Liver (tissue), 3 donors: ENCODE measurements around the gene ZNF594.

ENCODE experiments used
- ATF3 ChIP-seq: IDR thresholded peaks from 2 replicates; pipeline ENCODE4 v1.6.1; 2016; ENCODE audit warnings: antibody characterized with exemption
- CTCF ChIP-seq: fragments of 150-350 bp; IDR thresholded peaks from 2 replicates; pipeline ENCODE4 v1.5.1; 2017; ENCODE audit warnings: improper control_type of control experiment, low read depth, low read length; ENCODE audit not compliant: missing input control
- FOXA1 ChIP-seq: IDR thresholded peaks from 2 replicates; pipeline ENCODE4 v1.6.1; 2016; ENCODE audit warnings: antibody characterized with exemption
- FOXA2 ChIP-seq: IDR thresholded peaks from 2 replicates; pipeline ENCODE4 v1.6.1; 2016; ENCODE audit warnings: antibody characterized with exemption
- REST ChIP-seq: IDR thresholded peaks from 2 replicates; pipeline ENCODE4 v1.6.1; 2016; ENCODE audit warnings: antibody characterized with exemption, mild to moderate bottlenecking
- SP1 ChIP-seq: IDR thresholded peaks from 2 replicates; pipeline ENCODE4 v1.6.1; 2018; ENCODE audit warnings: antibody characterized with exemption, mild to moderate bottlenecking
- TAF1 ChIP-seq: conservative IDR thresholded peaks from 2 replicates; pipeline ENCODE4 v1.6.1; 2016; ENCODE audit warnings: antibody characterized with exemption, mild to moderate bottlenecking
- donor health status: healthy.
- donor health status: healthy.

- TF ChIP-seq CTCF (no peak), SP1 (no peak), ATF3 (no peak), TAF1 (no peak), FOXA1 (no peak), REST (no peak), FOXA2 (no peak)
These were observed 18.4 kb upstream of the ZNF594 start for GRCh38 chr17:5210091-5210490.
